ENCODE measurements around the gene AKAP13. TPM values are rescaled to one million over a fixed set of nuclear protein-coding genes. Genes with fewer than 3 reads are reported as not detected.
A peak's percentile ranks its signal among the peaks of the same experiment; 100 is the strongest.

Gene AKAP13
- total RNA-seq, 1 donor from 2014 or later, result 73.8 TPM

DNA sequence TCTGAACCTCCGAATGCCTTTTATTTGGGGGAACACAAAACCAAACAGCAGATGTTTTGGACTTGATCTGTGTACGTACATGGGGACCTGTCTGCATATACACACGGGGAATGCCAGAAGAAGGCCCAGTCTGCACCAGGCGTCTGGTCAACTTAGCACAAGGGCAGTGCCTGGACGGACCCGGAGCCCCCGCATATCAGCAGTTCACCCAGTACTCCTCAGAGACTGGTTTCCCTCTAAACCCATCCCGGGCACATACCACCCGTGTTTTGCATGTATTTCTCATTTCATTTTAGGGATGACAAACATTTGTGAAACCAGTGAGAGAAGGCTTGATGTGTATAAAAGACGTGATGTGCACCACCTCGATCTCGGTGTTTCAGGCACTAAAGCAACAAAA lies 364.6 kb downstream of the AKAP13 start:
- Mint-ChIP-seq H3K36me3 (peaks cover 53% of the 10 kb centered on the region), H3K27me3 (ENCODE audit: insufficient read depth, low read depth) (peaks cover 4% of the 10 kb centered on the region)

DNA sequence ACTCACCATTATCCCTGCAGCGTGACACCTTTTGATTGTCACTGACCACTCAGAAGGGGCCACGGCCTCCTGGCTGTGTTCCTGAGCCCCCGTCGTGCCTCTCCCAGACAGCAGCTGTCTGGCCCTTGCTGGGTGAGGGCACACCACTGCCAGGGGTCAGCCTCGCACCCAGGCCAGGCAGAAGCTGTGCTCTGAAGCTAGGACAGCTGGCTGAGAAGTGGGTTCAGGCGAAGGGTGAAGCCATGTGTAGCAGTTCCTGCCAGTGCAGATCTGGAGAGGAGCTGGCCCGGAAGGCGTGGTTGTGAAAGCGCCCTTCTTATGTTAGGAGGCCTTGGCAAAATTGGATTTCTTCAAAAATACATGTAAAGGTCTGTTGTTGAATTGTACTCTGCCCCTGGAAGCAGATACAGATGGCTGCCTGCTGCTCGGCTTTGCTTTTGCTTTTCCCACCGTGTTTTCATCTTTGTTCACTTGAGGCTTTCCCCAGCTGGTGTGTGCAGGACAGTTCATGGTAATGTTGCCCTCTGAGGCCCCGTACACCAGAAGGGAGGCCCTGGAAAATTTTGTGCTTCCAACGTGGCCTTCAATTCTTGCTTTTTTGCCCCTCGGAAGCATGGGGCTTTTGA lies 365.2 kb downstream of the AKAP13 start:
- Histone ChIP-seq H3K9me3 (ENCODE audit: low read depth) (no peaks in the 10 kb centered on the region), H3K27ac (no peak overlapping the region), H3K27me3 (no peaks in the 10 kb centered on the region), H3K79me2 (ENCODE audit: low read depth) (no peaks in the 10 kb centered on the region), H4K20me1 (ENCODE audit: low read depth) (no peaks in the 10 kb centered on the region), H3F3A (ENCODE audit: low read depth) (peaks cover 14% of the 10 kb centered on the region), H3K4me2 (no peak overlapping the region), H3K4me1 (peaks cover 24% of the 10 kb centered on the region), H2AFZ (replicated peaks) (no peak overlapping the region), H3K36me3 (no peaks in the 10 kb centered on the region), H3K9ac (no peak overlapping the region), H3K4me3 (no peak overlapping the region)
- peak overlapping the region; percentile 38 for H3K4me3 Mint-ChIP-seq
- H3K4me1 Mint-ChIP-seq, result peaks cover 83% of the 10 kb centered on the region
- peaks cover 48% of the 10 kb centered on the region for H3K36me3 Mint-ChIP-seq
- DNase-seq (ENCODE audit: low spot score), result no peak
- no peaks in the 10 kb centered on the region for H3K9me3 Mint-ChIP-seq
- no peak for TF ChIP-seq EZH2phosphoT487 (IDR thresholded peaks at IDR 0.05)
- TF ChIP-seq EZH2 (IDR thresholded peaks at IDR 0.05), result no peak
- TF ChIP-seq, protein P1, sequence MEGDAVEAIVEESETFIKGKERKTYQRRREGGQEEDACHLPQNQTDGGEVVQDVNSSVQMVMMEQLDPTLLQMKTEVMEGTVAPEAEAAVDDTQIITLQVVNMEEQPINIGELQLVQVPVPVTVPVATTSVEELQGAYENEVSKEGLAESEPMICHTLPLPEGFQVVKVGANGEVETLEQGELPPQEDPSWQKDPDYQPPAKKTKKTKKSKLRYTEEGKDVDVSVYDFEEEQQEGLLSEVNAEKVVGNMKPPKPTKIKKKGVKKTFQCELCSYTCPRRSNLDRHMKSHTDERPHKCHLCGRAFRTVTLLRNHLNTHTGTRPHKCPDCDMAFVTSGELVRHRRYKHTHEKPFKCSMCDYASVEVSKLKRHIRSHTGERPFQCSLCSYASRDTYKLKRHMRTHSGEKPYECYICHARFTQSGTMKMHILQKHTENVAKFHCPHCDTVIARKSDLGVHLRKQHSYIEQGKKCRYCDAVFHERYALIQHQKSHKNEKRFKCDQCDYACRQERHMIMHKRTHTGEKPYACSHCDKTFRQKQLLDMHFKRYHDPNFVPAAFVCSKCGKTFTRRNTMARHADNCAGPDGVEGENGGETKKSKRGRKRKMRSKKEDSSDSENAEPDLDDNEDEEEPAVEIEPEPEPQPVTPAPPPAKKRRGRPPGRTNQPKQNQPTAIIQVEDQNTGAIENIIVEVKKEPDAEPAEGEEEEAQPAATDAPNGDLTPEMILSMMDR (IDR thresholded peaks at IDR 0.05), result no peak
- peaks cover 9% of the 10 kb centered on the region for H3K27me3 Mint-ChIP-seq (ENCODE audit: insufficient read depth, low read depth)
- H3K27ac Mint-ChIP-seq, result peak overlapping the region; percentile 96

More for the DNA sequence above, 364.6 kb downstream of the AKAP13 start:
- H3K9ac ChIP-seq, result no peak overlapping the region
- TF ChIP-seq, protein P1 (IDR thresholded peaks at IDR 0.05), result no peak
- TF ChIP-seq EZH2phosphoT487 (IDR thresholded peaks at IDR 0.05) (no peak), EZH2 (IDR thresholded peaks at IDR 0.05) (no peak)
- peaks cover 17% of the 10 kb centered on the region for H3K4me1 ChIP-seq
- no peak overlapping the region for H3K4me3 ChIP-seq
- no peak overlapping the region for H3K4me2 ChIP-seq
- no peaks in the 10 kb centered on the region for H4K20me1 ChIP-seq (ENCODE audit: low read depth)
- no peaks in the 10 kb centered on the region for H3K9me3 ChIP-seq (ENCODE audit: low read depth)
- H3K27ac ChIP-seq, result no peak overlapping the region
- H3F3A ChIP-seq (ENCODE audit: low read depth), result peaks cover 8% of the 10 kb centered on the region
- Mint-ChIP-seq H3K4me1 (peaks cover 83% of the 10 kb centered on the region), H3K9me3 (no peaks in the 10 kb centered on the region), H3K27ac (peak overlapping the region; percentile 96), H3K4me3 (peak overlapping the region; percentile 8)
- H3K27me3 ChIP-seq, result no peaks in the 10 kb centered on the region
- no peak for DNase-seq (ENCODE audit: low spot score)
- H3K36me3 ChIP-seq, result peaks cover 3% of the 10 kb centered on the region
- H2AFZ ChIP-seq (replicated peaks), result no peak overlapping the region
- no peaks in the 10 kb centered on the region for H3K79me2 ChIP-seq (ENCODE audit: low read depth)

DNA sequence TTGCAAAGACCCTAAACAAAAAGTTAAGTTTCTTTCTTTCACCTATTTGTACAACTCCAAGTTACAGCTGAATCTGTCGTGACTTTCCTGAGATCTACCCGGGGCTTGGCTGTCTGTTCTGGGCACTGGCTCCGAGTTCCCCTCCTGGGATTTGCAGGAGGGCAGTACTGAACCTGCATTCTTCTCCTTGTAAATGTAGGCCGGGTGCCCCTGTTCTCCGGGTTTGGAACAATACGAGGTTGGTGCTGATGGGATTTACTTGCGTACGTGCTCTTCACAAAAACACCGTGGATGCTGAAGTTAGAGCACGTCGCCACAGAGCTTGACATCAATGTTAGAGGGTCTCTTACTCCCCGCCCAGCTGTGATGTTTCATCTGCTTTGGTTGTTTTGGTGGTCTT lies 366.2 kb downstream of the AKAP13 start:
- no peaks in the 10 kb centered on the region for H3K9me3 ChIP-seq (ENCODE audit: low read depth)
- H3F3A ChIP-seq (ENCODE audit: low read depth), result peaks cover 24% of the 10 kb centered on the region
- H3K4me1 Mint-ChIP-seq, result peaks cover 90% of the 10 kb centered on the region
- H3K36me3 ChIP-seq, result no peaks in the 10 kb centered on the region
- TF ChIP-seq, protein P1 (IDR thresholded peaks at IDR 0.05), result no peak
- TF ChIP-seq EZH2phosphoT487 (IDR thresholded peaks at IDR 0.05) (no peak), EZH2 (IDR thresholded peaks at IDR 0.05) (no peak)
- H3K9ac ChIP-seq, result no peak overlapping the region
- peaks cover 48% of the 10 kb centered on the region for H3K36me3 Mint-ChIP-seq
- no peak overlapping the region for H3K4me3 Mint-ChIP-seq
- peaks cover 11% of the 10 kb centered on the region for H3K27me3 Mint-ChIP-seq (ENCODE audit: insufficient read depth, low read depth)
- H3K4me1 ChIP-seq, result peaks cover 34% of the 10 kb centered on the region
- H3K27ac Mint-ChIP-seq, result peak overlapping the region; percentile 96
- no peak for DNase-seq (ENCODE audit: low spot score)
- H2AFZ ChIP-seq (replicated peaks), result no peak overlapping the region
- no peaks in the 10 kb centered on the region for H3K27me3 ChIP-seq
- no peak overlapping the region for H3K4me2 ChIP-seq
- no peaks in the 10 kb centered on the region for H3K9me3 Mint-ChIP-seq
- H4K20me1 ChIP-seq (ENCODE audit: low read depth), result no peaks in the 10 kb centered on the region
- no peak overlapping the region for H3K4me3 ChIP-seq
- no peak overlapping the region for H3K27ac ChIP-seq
- H3K79me2 ChIP-seq (ENCODE audit: low read depth), result no peaks in the 10 kb centered on the region

Measured in neural progenitor cell (in vitro differentiated cells).